ENCODE data around the gene NTF4. TPM values are rescaled to one million over a fixed set of nuclear protein-coding genes. Genes with fewer than 3 reads are reported as not detected.

The NTF4 gene
- total and polyA plus RNA-seq, 2 of the 4 experiments (the other 2 are of a cell fraction), result 0.09 to 0.18 TPM

- in situ Hi-C loops (cut with MboI; ENCODE audit: low sequenced_read_pairs), result loop anchor here (5.0 kb wide), 1 partner anchor 105 kb away; no protein-coding TSS in a partner anchor
- Histone ChIP-seq H3K4me3 (ENCODE audit: insufficient read depth, low read depth, low read length) (no peak overlapping the region), H4K5ac (ENCODE audit: low read depth, low read length) (no peak overlapping the region), H3K4ac (ENCODE audit: low read depth, low read length) (no peak overlapping the region), H3K56ac (ENCODE audit: extremely low read depth, insufficient read depth, low read length) (no peak overlapping the region), H2AK5ac (ENCODE audit: low read depth, low read length) (no peak overlapping the region), H3K27ac (ENCODE audit: insufficient read depth, low read length) (no peak overlapping the region), H3K27me3 (ENCODE audit: control insufficient read depth, insufficient read depth, low read length) (no peaks in the 10 kb centered on the region), H4K91ac (ENCODE audit: insufficient read depth, low read depth, low read length) (no peak overlapping the region), H3K9me3 (ENCODE audit: control insufficient read depth, insufficient read depth, low read length) (no peaks in the 10 kb centered on the region), H3K9ac (ENCODE audit: low read depth, low read length) (no peak overlapping the region), H3K23ac (ENCODE audit: low read depth, low read length) (no peak overlapping the region), H3K4me1 (ENCODE audit: control insufficient read depth, insufficient read depth, low read length) (no peaks in the 10 kb centered on the region), H3K4me2 (ENCODE audit: low read depth, low read length) (no peak overlapping the region), H3K14ac (replicated peaks; ENCODE audit: low read depth, low read length) (no peak overlapping the region), H3K18ac (ENCODE audit: low read depth, low read length) (no peak overlapping the region), H2BK20ac (ENCODE audit: low read depth, low read length) (no peak overlapping the region), H3K36me3 (ENCODE audit: control insufficient read depth, insufficient read depth, low read length) (peaks cover 70% of the 10 kb centered on the region), H3K9me1 (ENCODE audit: insufficient read depth, low read length) (no peaks in the 10 kb centered on the region), H2AFZ (replicated peaks; ENCODE audit: low read length, poor library complexity) (no peak overlapping the region), H3K79me1 (ENCODE audit: low read depth in 1 of 2, low read length in 2 of 2) (peaks cover 41 to 55% of the 10 kb centered on the region in 2 experiments), H2BK5ac (ENCODE audit: low read depth, low read length, poor library complexity, severe bottlenecking) (no peak overlapping the region), H2BK15ac (ENCODE audit: low read depth, low read length) (no peak overlapping the region), H2BK120ac (ENCODE audit: low read depth, low read length) (no peak overlapping the region), H2AK9ac (replicated peaks; ENCODE audit: low read depth, low read length, poor library complexity) (peak overlapping the region; percentile 2), H4K20me1 (ENCODE audit: insufficient read depth, low read length) (peaks cover 70% of the 10 kb centered on the region), H4K8ac (ENCODE audit: low read depth in 2 of 2, low read length in 2 of 2) (no peak overlapping the region)
- dilution Hi-C loops (cut with HindIII; ENCODE audit: low sequenced_read_pairs, unreplicated experiment), result no loop called here
- ChIA-PET CTCF (interaction anchor here (0.5 to 2.3 kb wide), 19 partner anchors 9 to 124 kb away, joined by 3 to 13 read pairs (median 5); partner anchors contain the start of gene LIN7B), POLR2A (ENCODE audit: unreplicated experiment) (interaction anchor here (0.8 to 1.0 kb wide), 2 partner anchors 45 to 63 kb away, joined by 3 read pairs; no protein-coding TSS in a partner anchor)
- ATAC-seq (ENCODE audit: low read depth) (peak; percentile 97), DNase-seq (peak; percentile 72)
- TF ChIP-seq MAZ (IDR thresholded peaks at IDR 0.05; ENCODE audit: borderline replicate concordance, low read depth, low read length) (0 out of 2 replicates have a peak, but pooled peaks have one; percentile 43), CHD1 (IDR thresholded peaks at IDR 0.05; ENCODE audit: low read depth, low read length) (no peak), SMC3 (IDR thresholded peaks at IDR 0.05; ENCODE audit: low read depth, low read length) (peak; percentile 80), CTCF (conservative IDR thresholded peaks at IDR 0.05; ENCODE audit: low read depth, low read length) (peak; percentile 92), RAD21 (IDR thresholded peaks at IDR 0.05; ENCODE audit: low read length) (peak; percentile 93)
- no TSS peak for BruUV-seq (replicated peaks)
- intact Hi-C loops (cut with micrococcal nuclease), result loop anchor here (1.0 to 2.0 kb wide), 3 partner anchors 49 to 127 kb away; no protein-coding TSS in a partner anchor
- 50% methylated on average over 1 of the region's 8 CpGs; no CpG with 5 or more reads in 1 of the 2 experiments for WGBS, 2 experiments (ENCODE audit: extremely low coverage in 2 of 2, insufficient read length in 1 of 2)
Measured at GRCh38 chr19:49097453-49098288, 33.1 kb upstream of the NTF4 start.
